HEK293 (cell line): ENCODE results near the gene ZNF792.
A peak's percentile ranks its signal among the peaks of the same experiment; 100 is the strongest.

Experiments used
- CTCF ChIA-PET: fragments of 350-600 bp; formaldehyde crosslinking; extraction: SDS; loops from one replicate; lab custom pipeline; 2021; ENCODE audit warnings: antibody characterized with exemption; lab: Yijun Ruan, JAX
- POLR2A ChIA-PET: fragments of 300-600 bp; formaldehyde crosslinking; extraction: SDS; loops from one replicate; lab custom pipeline; 2020; ENCODE audit warnings: antibody characterized with exemption, inconsistent platforms; lab: Yijun Ruan, JAX
- H3K27ac ChIP-seq: fragments of 200-500 bp; sonication (Bioruptor generic); 2 replicates; pipeline ENCODE4 v1.5.1; 2014; ENCODE audit warnings: low read depth, low read length, control low read depth, inconsistent platforms; ENCODE audit errors: extremely low read depth
- H3K36me3 ChIP-seq, 2 experiments: fragments of 200-500 bp in 1 of 2; sonication (Bioruptor generic) in 1 of 2; 1 replicate in 1 of 2; 2 replicates in 1 of 2; pipeline ENCODE4 v1.5.1; 2014 to 2017; ENCODE audit warnings: inconsistent platforms in 2 of 2, low read length in 2 of 2; ENCODE audit not compliant: control insufficient read depth in 2 of 2, insufficient read depth in 1 of 2
- H3K4me1 ChIP-seq: fragments of 200-500 bp; sonication (Bioruptor generic); 2 replicates; pipeline ENCODE4 v1.5.1; 2014; ENCODE audit warnings: mild to moderate bottlenecking, low read length, inconsistent platforms; ENCODE audit not compliant: control insufficient read depth, insufficient read depth
- H3K4me3 ChIP-seq: 2 replicates; pipeline ENCODE4 v1.5.1; 2011; ENCODE audit warnings: low read depth, mild to moderate bottlenecking, control low read depth, low read length, moderate library complexity
- H3K9me3 ChIP-seq: fragments of 200-500 bp; sonication (Bioruptor generic); 2 replicates; pipeline ENCODE4 v1.5.1; 2014; ENCODE audit warnings: low read depth, low read length, inconsistent platforms; ENCODE audit not compliant: control insufficient read depth, insufficient read depth
- BCL11B ChIP-seq: fragments of 450-650 bp; formaldehyde crosslinking; IDR thresholded peaks from 2 replicates; pipeline ENCODE4 v1.5.1; 2016; ENCODE audit warnings: low read depth, missing biosample characterization, missing genetic modification characterization
- EGR2 ChIP-seq: fragments of 450-650 bp; formaldehyde crosslinking; IDR thresholded peaks from 2 replicates; pipeline ENCODE4 v1.5.1; 2016; ENCODE audit warnings: low read depth, missing biosample characterization, missing genetic modification characterization
- KLF10 ChIP-seq: fragments of 450-650 bp; IDR thresholded peaks from 2 replicates; pipeline ENCODE4 v1.5.1; 2018; ENCODE audit warnings: missing biosample characterization, mild to moderate bottlenecking, missing genetic modification characterization
- MYNN ChIP-seq: fragments of 450-650 bp; formaldehyde crosslinking; IDR thresholded peaks from 2 replicates; pipeline ENCODE4 v1.5.1; 2016; ENCODE audit warnings: missing biosample characterization, missing genetic modification characterization, borderline replicate concordance
- OSR2 ChIP-seq: fragments of 450-650 bp; formaldehyde crosslinking; IDR thresholded peaks from 2 replicates; pipeline ENCODE4 v1.5.1; 2016; ENCODE audit warnings: missing biosample characterization, missing genetic modification characterization
- REPIN1 ChIP-seq: fragments of 450-650 bp; formaldehyde crosslinking; IDR thresholded peaks from 2 replicates; pipeline ENCODE4 v1.5.1; 2017; ENCODE audit warnings: missing biosample characterization, missing genetic modification characterization, low read depth
- TRIM28 ChIP-seq: IDR thresholded peaks from 2 replicates; pipeline ENCODE4 v1.6.1; 2011; ENCODE audit warnings: low read length, control low read depth, borderline replicate concordance
- ZFHX2 ChIP-seq: fragments of 450-650 bp; formaldehyde crosslinking; conservative IDR thresholded peaks from 2 replicates; pipeline ENCODE4 v1.5.1; 2016; ENCODE audit warnings: missing biosample characterization, missing genetic modification characterization
- ZFP37 ChIP-seq: fragments of 450-650 bp; formaldehyde crosslinking; IDR thresholded peaks from 2 replicates; pipeline ENCODE4 v1.5.1; 2016; ENCODE audit warnings: missing biosample characterization, missing genetic modification characterization
- ZNF114 ChIP-seq: fragments of 450-650 bp; formaldehyde crosslinking; IDR thresholded peaks from 2 replicates; pipeline ENCODE4 v1.5.0; 2017; ENCODE audit warnings: missing biosample characterization, missing genetic modification characterization
- ZNF140 ChIP-seq: fragments of 450-650 bp; formaldehyde crosslinking; IDR thresholded peaks from 2 replicates; pipeline ENCODE4 v1.5.1; 2016; ENCODE audit warnings: missing biosample characterization, missing genetic modification characterization
- ZNF202 ChIP-seq: fragments of 450-650 bp; formaldehyde crosslinking; IDR thresholded peaks from 2 replicates; pipeline ENCODE4 v1.5.1; 2016; ENCODE audit warnings: missing biosample characterization, missing genetic modification characterization, borderline replicate concordance
- ZNF292 ChIP-seq: fragments of 450-650 bp; formaldehyde crosslinking; IDR thresholded peaks from 2 replicates; pipeline ENCODE4 v1.5.1; 2016; ENCODE audit warnings: low read depth, missing biosample characterization, missing genetic modification characterization, borderline replicate concordance
- ZNF37A ChIP-seq: fragments of 450-650 bp; IDR thresholded peaks from 2 replicates; pipeline ENCODE4 v1.5.1; 2018; ENCODE audit warnings: missing biosample characterization, missing genetic modification characterization
- ZNF48 ChIP-seq: fragments of 450-650 bp; formaldehyde crosslinking; IDR thresholded peaks from 2 replicates; pipeline ENCODE4 v1.5.1; 2016; ENCODE audit warnings: missing biosample characterization, missing genetic modification characterization
- ZNF549 ChIP-seq: fragments of 450-650 bp; IDR thresholded peaks from 2 replicates; pipeline ENCODE4 v1.5.1; 2018; ENCODE audit warnings: missing biosample characterization, missing genetic modification characterization, mild to moderate bottlenecking, inconsistent platforms, moderate library complexity
- ZNF555 ChIP-seq: fragments of 450-650 bp; formaldehyde crosslinking; conservative IDR thresholded peaks from 2 replicates; pipeline ENCODE4 v1.5.1; 2017; ENCODE audit warnings: missing biosample characterization, mild to moderate bottlenecking, missing genetic modification characterization, inconsistent platforms
- ZNF596 ChIP-seq: fragments of 450-650 bp; IDR thresholded peaks from 2 replicates; pipeline ENCODE4 v1.5.0; 2018; ENCODE audit warnings: missing biosample characterization, mild to moderate bottlenecking, missing genetic modification characterization, moderate library complexity
- ZNF701 ChIP-seq: fragments of 450-650 bp; formaldehyde crosslinking; IDR thresholded peaks from 2 replicates; pipeline ENCODE4 v1.5.1; 2016; ENCODE audit warnings: missing biosample characterization, missing genetic modification characterization
- TF ChIP-seq, protein P1 (sequence below): fragments of 450-650 bp; formaldehyde crosslinking; IDR thresholded peaks from 2 replicates; pipeline ENCODE4 v1.5.1; 2017; ENCODE audit warnings: missing biosample characterization, missing genetic modification characterization
- TF ChIP-seq, protein P2 (sequence below): fragments of 450-650 bp; formaldehyde crosslinking; IDR thresholded peaks from 2 replicates; pipeline ENCODE4 v1.5.1; 2017; ENCODE audit warnings: missing biosample characterization, missing genetic modification characterization
- TF ChIP-seq, protein P3 (sequence below): fragments of 450-650 bp; formaldehyde crosslinking; IDR thresholded peaks from 2 replicates; pipeline ENCODE4 v1.5.1; 2016; ENCODE audit warnings: missing biosample characterization, missing genetic modification characterization
- TF ChIP-seq, protein P4 (sequence below): fragments of 450-650 bp; formaldehyde crosslinking; IDR thresholded peaks from 2 replicates; pipeline ENCODE4 v1.5.1; 2016; ENCODE audit warnings: missing biosample characterization, missing genetic modification characterization, borderline replicate concordance
- TF ChIP-seq, protein P5 (sequence below): fragments of 450-650 bp; formaldehyde crosslinking; IDR thresholded peaks from 2 replicates; pipeline ENCODE4 v1.5.1; 2016; ENCODE audit warnings: missing biosample characterization, missing genetic modification characterization

ZNF792 gene

DNA sequence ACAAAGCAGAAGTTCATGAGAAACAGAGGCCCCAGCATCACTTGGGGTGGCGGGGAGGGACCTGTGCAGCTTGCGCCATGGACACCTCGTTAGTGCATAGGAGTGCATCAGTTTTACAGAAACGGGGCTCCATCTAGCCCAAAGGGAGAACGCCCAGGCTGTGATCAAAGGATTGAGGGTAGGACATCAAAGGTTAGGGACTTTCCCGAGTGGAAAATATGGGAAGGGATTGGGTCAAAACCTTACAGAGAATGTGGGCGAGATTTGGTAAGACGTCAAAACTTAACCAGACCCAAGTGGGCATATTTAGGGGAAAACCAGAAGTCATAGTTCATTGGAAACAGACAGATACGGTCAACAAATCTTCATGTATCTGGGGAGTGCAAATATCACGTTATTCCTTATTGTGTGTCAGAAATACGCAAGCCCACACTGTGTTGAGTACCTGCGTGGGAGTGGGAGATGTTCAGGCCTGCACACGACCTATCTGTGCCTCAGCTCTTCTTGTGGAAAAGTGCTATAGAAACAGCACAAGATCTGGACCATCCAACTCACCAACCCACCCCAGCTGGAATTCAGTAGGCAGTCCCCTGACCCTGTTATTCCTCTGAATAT, 26.7 kb upstream of the ZNF792 start:
- Histone ChIP-seq H3K4me1 (no peaks in the 10 kb centered on the region), H3K4me3 (no peak overlapping the region), H3K27ac (no peak overlapping the region), H3K9me3 (peaks cover 4% of the 10 kb centered on the region; the same call in 1 of the 2 replicates), H3K36me3 (no peaks in the 10 kb centered on the region; a peak in 1 of 3 replicates)
- POLR2A ChIA-PET = interaction anchor here (0.7 to 1.0 kb wide), 2 partner anchors 9 to 171 kb away, joined by 3 to 4 read pairs; no protein-coding TSS in a partner anchor
- CTCF ChIA-PET = interaction anchor here (0.7 to 1.0 kb wide), 4 partner anchors 17 to 144 kb away, joined by 3 read pairs; partner anchors contain the start of gene LGI4
- peak; percentile 34; the same call in 1 of the 2 replicates for TF ChIP-seq ZFHX2
- TF ChIP-seq, protein P1, sequence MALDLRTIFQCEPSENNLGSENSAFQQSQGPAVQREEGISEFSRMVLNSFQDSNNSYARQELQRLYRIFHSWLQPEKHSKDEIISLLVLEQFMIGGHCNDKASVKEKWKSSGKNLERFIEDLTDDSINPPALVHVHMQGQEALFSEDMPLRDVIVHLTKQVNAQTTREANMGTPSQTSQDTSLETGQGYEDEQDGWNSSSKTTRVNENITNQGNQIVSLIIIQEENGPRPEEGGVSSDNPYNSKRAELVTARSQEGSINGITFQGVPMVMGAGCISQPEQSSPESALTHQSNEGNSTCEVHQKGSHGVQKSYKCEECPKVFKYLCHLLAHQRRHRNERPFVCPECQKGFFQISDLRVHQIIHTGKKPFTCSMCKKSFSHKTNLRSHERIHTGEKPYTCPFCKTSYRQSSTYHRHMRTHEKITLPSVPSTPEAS = no peak
- TF ChIP-seq, protein P2, sequence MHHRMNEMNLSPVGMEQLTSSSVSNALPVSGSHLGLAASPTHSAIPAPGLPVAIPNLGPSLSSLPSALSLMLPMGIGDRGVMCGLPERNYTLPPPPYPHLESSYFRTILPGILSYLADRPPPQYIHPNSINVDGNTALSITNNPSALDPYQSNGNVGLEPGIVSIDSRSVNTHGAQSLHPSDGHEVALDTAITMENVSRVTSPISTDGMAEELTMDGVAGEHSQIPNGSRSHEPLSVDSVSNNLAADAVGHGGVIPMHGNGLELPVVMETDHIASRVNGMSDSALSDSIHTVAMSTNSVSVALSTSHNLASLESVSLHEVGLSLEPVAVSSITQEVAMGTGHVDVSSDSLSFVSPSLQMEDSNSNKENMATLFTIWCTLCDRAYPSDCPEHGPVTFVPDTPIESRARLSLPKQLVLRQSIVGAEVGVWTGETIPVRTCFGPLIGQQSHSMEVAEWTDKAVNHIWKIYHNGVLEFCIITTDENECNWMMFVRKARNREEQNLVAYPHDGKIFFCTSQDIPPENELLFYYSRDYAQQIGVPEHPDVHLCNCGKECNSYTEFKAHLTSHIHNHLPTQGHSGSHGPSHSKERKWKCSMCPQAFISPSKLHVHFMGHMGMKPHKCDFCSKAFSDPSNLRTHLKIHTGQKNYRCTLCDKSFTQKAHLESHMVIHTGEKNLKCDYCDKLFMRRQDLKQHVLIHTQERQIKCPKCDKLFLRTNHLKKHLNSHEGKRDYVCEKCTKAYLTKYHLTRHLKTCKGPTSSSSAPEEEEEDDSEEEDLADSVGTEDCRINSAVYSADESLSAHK (tag by site-specific recombination) = no peak
- TF ChIP-seq EGR2 = peak; percentile 71
- TF ChIP-seq, protein P3, sequence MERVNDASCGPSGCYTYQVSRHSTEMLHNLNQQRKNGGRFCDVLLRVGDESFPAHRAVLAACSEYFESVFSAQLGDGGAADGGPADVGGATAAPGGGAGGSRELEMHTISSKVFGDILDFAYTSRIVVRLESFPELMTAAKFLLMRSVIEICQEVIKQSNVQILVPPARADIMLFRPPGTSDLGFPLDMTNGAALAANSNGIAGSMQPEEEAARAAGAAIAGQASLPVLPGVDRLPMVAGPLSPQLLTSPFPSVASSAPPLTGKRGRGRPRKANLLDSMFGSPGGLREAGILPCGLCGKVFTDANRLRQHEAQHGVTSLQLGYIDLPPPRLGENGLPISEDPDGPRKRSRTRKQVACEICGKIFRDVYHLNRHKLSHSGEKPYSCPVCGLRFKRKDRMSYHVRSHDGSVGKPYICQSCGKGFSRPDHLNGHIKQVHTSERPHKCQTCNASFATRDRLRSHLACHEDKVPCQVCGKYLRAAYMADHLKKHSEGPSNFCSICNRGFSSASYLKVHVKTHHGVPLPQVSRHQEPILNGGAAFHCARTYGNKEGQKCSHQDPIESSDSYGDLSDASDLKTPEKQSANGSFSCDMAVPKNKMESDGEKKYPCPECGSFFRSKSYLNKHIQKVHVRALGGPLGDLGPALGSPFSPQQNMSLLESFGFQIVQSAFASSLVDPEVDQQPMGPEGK (tag by site-specific recombination) = no peak
- TF ChIP-seq MYNN (tag by site-specific recombination) = no peak
- TF ChIP-seq ZNF596 (tag by site-specific recombination) = no peak
- no peak for TF ChIP-seq ZNF114 (tag by site-specific recombination)

DNA sequence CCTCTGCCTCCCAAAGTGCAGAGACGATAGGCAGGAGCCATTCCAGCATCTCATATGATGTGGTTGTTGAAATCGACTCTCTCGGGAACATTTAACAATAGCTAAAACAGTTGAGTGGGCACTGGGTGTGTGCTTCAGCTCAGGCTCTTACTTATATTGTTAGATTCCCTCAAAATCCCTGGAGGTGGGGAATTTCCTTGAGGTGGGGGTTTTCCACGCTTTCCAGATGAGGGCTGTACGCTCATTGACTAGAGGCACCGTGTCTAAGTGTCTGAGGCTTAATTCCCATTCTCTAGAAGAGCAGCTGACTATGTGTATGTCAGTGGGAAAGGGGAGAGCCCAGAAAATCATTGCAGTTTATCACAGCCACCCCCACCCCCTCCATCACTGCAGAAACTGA, 25.3 kb upstream of the ZNF792 start:
- ChIA-PET POLR2A (interaction anchor here (0.8 to 1.3 kb wide), 2 partner anchors 10 to 55 kb away, joined by 6 to 17 read pairs; partner anchors contain the start of gene GRAMD1A), CTCF (interaction anchor here (1.1 to 1.9 kb wide), 3 partner anchors 12 to 55 kb away, joined by 4 to 14 read pairs (median 5); no protein-coding TSS in a partner anchor)

DNA sequence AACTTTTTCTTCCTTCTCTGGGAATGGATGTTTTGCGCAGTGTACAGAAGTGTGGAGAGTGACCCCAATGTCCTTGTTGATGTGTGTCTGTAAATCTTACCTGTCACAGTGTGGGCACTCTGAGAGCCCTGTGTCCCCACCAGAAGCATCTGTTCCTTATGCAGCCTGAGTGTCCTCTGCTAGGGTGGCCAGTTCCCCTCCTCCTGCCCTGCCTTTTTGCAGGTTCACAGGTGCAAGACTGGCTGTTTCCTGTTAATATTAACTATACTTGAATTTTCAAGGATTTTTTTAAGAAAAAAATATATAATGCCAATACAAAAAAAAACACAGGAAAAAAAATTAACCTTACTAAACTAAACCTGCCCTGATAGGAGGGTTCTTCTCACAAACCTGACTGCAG, 24.1 kb upstream of the ZNF792 start:
- ChIA-PET POLR2A (interaction anchor here (1.2 kb wide), 1 partner anchor 11 kb away, joined by 5 read pairs; no protein-coding TSS in a partner anchor), CTCF (interaction anchor here (1.2 to 7.6 kb wide), 3 partner anchors 15 to 56 kb away, joined by 4 to 53 read pairs (median 14); no protein-coding TSS in a partner anchor)
- H3K36me3 ChIP-seq = no peaks in the 10 kb centered on the region; a peak in 1 of 3 replicates
- H3K27ac ChIP-seq = no peak overlapping the region
- no peaks in the 10 kb centered on the region for H3K4me1 ChIP-seq
- H3K9me3 ChIP-seq = peaks cover 7% of the 10 kb centered on the region; the same call in 1 of the 2 replicates
- TF ChIP-seq ZNF202 (tag by site-specific recombination) = no peak
- no peak for TF ChIP-seq BCL11B (tag by site-specific recombination)
- TF ChIP-seq ZFP37 (tag by site-specific recombination) = no peak
- no peak for TF ChIP-seq ZNF292 (tag by site-specific recombination)
- TF ChIP-seq TRIM28 = no peak
- TF ChIP-seq, protein P4, sequence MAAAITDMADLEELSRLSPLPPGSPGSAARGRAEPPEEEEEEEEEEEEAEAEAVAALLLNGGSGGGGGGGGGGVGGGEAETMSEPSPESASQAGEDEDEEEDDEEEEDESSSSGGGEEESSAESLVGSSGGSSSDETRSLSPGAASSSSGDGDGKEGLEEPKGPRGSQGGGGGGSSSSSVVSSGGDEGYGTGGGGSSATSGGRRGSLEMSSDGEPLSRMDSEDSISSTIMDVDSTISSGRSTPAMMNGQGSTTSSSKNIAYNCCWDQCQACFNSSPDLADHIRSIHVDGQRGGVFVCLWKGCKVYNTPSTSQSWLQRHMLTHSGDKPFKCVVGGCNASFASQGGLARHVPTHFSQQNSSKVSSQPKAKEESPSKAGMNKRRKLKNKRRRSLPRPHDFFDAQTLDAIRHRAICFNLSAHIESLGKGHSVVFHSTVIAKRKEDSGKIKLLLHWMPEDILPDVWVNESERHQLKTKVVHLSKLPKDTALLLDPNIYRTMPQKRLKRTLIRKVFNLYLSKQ (tag by site-specific recombination) = no peak
- TF ChIP-seq, protein P5, sequence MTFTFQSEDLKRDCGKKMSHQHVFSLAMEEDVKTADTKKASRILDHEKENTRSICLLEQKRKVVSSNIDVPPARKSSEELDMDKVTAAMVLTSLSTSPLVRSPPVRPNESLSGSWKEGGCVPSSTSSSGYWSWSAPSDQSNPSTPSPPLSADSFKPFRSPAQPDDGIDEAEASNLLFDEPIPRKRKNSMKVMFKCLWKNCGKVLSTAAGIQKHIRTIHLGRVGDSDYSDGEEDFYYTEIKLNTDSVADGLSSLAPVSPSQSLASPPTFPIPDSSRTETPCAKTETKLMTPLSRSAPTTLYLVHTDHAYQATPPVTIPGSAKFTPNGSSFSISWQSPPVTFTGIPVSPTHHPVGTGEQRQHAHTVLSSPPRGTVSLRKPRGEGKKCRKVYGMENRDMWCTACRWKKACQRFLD (tag by site-specific recombination) = no peak
- no peak for TF ChIP-seq ZNF701
- no peak for TF ChIP-seq ZNF48 (tag by site-specific recombination)
- no peak for TF ChIP-seq ZNF555
- TF ChIP-seq REPIN1 (tag by site-specific recombination) = no peak
- no peak for TF ChIP-seq ZNF549
- no peak overlapping the region for H3K4me3 ChIP-seq

More for the DNA sequence above, 25.3 kb upstream of the ZNF792 start:
- H3K4me3 ChIP-seq = no peak overlapping the region
- no peaks in the 10 kb centered on the region for H3K4me1 ChIP-seq
- TF ChIP-seq ZNF37A (tag by site-specific recombination) (no peak), OSR2 (tag by site-specific recombination) (no peak), KLF10 (tag by site-specific recombination) (no peak), ZNF596 (tag by site-specific recombination) (no peak), ZNF140 (tag by site-specific recombination) (no peak)
- no peak overlapping the region for H3K27ac ChIP-seq
- H3K36me3 ChIP-seq = no peaks in the 10 kb centered on the region; a peak in 1 of 3 replicates
- peaks cover 4% of the 10 kb centered on the region; the same call in 1 of the 2 replicates for H3K9me3 ChIP-seq
